HCT116 (cell line): ENCODE measurements around the gene EHMT1.

Experiments
- CTCF ChIP-seq, 3 experiments: fragments of 200-600 bp in 1 of 3; sonication (generic) in 1 of 3; IDR thresholded peaks in 2 of 3; conservative IDR thresholded peaks in 1 of 3; 2 replicates each; pipeline ENCODE4 v1.5.1; 2012 to 2017; ENCODE audit warnings: low read depth in 2 of 3, low read length in 2 of 3, antibody characterized with exemption in 1 of 3, borderline replicate concordance in 1 of 3, control low read depth in 1 of 3, mild to moderate bottlenecking in 1 of 3, mixed read lengths in 1 of 3, mixed run types in 1 of 3, moderate library complexity in 1 of 3; ENCODE audit not compliant: insufficient read depth in 1 of 3
- EGR1 ChIP-seq: IDR thresholded peaks from 2 replicates; pipeline ENCODE4 v1.6.1; 2012; ENCODE audit warnings: low read depth
- POLR2A ChIP-seq: IDR thresholded peaks from 2 replicates; pipeline ENCODE4 v1.7.0; 2011; ENCODE audit warnings: borderline replicate concordance; ENCODE audit not compliant: insufficient read depth, insufficient read length; ENCODE audit errors: extremely low read depth
- POLR2AphosphoS5 ChIP-seq: IDR thresholded peaks from 2 replicates; pipeline ENCODE4 v1.6.1; 2011; ENCODE audit warnings: mild to moderate bottlenecking, low read depth, low read length, moderate library complexity
- RAD21 ChIP-seq: IDR thresholded peaks from 2 replicates; pipeline ENCODE4 v1.6.1; 2012; ENCODE audit warnings: low read depth, mild to moderate bottlenecking
- REST ChIP-seq: IDR thresholded peaks from 2 replicates; pipeline ENCODE4 v1.6.1; 2012; ENCODE audit warnings: low read depth
- SIN3A ChIP-seq: IDR thresholded peaks from 2 replicates; pipeline ENCODE4 v1.6.1; 2012; ENCODE audit warnings: low read depth
- SP1 ChIP-seq: IDR thresholded peaks from 2 replicates; pipeline ENCODE4 v1.6.1; 2012; ENCODE audit warnings: low read depth

DNA sequence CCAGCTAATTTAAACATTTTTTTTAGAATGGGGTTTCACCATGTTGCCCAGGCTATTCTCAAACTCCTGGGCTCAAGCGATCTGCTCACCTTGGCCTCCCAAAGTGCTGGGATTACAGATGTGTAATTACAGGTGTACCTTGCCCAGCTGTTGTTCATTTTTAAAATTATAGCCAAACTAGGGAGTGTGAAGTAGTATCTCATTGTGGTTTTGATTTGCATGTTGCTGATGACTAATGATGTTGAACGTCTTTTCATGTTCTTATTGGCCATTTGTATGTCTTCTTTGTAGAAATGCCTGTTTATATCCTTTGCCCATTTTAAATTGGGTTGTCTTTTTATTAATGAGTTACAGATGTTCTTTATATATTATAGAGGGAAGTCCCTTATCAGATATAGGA is 31.5 kb downstream of the EHMT1 start:
- TF ChIP-seq CTCF (IDR thresholded peaks at IDR 0.05 in 2 of 3, conservative IDR thresholded peaks at IDR 0.05 in 1 of 3; ENCODE audit: borderline replicate concordance in 1 of 3, insufficient read depth in 1 of 3, low read depth in 2 of 3, low read length in 2 of 3) (no peak), POLR2A (no peak), REST (no peak), EGR1 (no peak), SP1 (no peak), POLR2AphosphoS5 (no peak), SIN3A (no peak), RAD21 (no peak)
